Islet precursor cell (in vitro differentiated cells): ENCODE data around the gene UPF1.
"Not testable (repeated sequence)": the region's sequence is repeated elsewhere in the genome, so short reads cannot be mapped to it uniquely, and the experiment has no call there.

Source experiments
- DNase-seq: peaks from one replicate; pipeline ENCODE4 v3.0.0-alpha.2; 2018

The UPF1 gene

GRCh38 chr19:18799389-18799970 is 32.3 kb upstream of the UPF1 start:
- DNase-seq: no peak

DNA sequence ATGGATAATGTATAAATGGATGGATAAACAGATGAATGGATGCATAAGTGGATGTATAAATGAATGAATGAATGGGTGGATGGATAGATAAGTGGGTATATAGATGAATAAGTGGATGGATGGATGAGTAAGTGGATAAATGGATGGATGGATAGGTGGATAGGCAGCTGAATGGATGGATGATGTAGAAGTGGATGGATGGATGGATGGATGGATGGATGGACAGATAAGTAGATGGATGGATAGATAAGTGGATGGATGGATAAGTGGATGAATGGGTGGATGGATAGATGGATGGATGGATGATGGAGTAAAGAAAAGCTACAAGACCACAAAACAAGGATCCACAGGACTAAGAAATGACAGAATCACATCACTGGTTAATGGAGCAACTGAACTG is 31.7 kb upstream of the UPF1 start:
- DNase-seq: no peak

DNA sequence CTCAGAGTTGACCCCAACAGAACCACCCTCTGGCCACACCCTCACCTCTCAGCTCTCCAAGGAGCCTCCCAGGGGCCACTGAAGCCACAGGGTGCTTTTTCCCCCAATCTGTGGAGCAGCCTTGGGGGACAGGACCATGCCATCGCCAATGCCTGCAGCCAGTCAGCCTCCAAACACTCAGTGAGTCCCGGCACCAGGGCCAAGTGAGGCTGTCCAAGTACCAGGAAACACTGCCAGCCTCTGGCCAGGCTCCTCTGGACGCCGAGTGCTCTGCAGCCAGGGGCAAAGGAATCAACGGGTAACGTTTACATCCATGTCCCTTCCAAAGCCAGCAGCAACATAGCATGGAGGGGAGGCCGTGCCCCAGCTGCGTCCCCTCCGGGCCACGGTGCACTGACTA is 31.1 kb upstream of the UPF1 start:
- no peak for DNase-seq

GRCh38 chr19:18802354-18802753 is 29.4 kb upstream of the UPF1 start:
- DNase-seq: no peak

DNA sequence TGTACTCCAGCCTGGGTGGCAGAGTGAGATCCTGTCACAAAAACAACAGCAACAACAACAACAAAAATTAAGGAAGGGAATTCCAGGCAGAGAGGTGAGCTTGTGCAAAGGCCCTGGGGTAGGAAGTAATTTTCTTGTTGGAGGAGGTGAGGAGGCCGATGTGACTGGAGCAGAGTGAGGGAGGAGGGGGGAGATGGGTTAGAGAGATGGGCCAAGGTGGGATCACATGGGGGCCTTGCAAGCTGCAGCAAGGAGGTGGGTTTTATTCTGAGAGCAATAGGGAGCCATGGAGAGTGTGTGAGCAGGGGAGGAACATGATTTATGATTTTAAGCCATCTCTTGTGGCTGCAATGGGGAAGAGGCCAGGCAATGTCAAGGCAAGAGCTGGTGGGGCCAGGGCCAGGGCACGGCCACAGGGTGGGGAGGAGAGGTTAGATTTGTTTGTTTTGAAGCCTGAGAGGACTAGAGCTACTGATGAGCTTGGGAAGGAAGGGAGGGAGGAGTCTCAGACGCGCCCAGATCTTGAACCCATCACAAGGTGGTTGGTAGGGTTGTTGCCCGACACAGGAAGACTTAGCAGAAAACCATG is 28.1 kb upstream of the UPF1 start:
- no peak for DNase-seq

DNA sequence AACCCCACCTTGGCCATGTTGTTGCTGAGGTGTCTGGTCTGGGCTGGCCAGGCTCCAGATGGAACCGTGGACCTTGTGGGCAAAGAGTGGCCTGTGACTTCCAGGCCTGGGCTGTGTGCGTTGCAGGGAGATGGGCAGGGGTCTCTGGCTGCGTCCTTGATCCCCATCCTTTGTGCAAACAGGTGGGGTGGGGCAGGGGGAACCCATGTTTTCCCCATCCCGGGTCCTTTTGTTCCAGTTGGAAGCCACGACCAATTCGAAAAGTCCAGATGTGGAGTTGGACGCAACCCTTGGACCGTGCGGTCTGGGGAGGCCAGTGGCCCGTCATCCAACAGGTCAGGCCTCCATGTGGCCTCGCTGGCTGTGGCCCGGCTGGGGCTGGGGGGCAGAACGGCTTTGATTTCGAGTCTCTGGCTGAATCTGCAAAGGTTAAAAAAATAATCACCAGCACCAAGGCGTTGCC is 27.6 kb upstream of the UPF1 start:
- no peak for DNase-seq

DNA sequence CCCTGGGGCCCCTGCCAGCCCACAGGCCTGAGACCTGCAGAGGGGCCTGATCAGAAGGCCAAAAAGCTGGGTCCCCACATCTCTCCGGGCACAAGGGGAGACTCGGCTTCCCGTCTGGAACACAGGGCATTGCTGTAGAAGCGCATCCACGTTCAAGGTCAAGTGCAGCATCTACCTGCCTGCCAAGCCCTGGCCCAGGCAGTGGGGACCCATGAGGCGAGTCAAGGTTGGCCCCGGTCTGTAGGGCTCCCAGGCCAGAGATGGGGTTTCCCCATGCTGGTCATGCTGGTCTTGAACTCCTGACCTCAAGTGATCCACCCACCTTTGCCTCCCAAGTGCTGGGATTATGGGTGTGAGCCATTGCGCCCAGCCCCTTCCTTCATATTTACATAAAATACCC is 27.1 kb upstream of the UPF1 start:
- DNase-seq: no peak

GRCh38 chr19:18807861-18808331 is 23.9 kb upstream of the UPF1 start:
- no peak for DNase-seq

DNA sequence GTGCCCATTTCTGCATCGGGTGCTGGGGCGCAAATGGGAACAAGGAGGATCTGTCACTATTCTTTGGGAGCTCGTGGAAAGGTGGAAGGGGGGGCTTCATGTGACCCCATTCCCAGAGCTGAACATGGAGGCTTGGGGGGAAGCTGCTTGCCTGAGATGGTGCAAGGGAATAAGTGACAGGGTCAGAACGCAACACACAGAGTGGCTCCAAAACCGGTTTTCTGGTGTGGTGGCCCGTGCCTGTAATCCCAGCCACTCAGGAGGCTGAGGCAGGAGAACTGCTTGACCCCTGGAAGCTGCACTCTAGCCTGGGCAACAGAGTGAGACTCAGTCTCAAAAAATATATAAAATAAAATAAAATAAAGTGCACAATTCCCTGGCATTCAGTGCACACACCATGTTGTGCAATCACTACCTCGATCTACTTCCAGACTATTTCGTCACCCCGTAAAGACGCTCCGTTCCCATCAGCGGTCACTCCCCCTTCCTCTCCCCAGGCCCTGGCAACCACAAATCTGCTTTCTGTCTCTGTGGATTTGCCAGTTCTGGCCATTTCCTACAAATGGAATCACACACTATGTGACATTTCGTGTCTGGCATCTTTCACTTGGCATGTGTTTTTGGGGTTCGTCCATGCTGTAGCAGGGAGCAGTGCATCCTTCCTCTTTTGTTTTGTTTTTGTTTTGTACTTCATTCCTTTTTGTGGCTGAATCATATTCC is 22.4 kb upstream of the UPF1 start:
- no peak for DNase-seq

GRCh38 chr19:18811638-18812037 is 20.1 kb upstream of the UPF1 start:
- not testable (repeated sequence) for DNase-seq

DNA sequence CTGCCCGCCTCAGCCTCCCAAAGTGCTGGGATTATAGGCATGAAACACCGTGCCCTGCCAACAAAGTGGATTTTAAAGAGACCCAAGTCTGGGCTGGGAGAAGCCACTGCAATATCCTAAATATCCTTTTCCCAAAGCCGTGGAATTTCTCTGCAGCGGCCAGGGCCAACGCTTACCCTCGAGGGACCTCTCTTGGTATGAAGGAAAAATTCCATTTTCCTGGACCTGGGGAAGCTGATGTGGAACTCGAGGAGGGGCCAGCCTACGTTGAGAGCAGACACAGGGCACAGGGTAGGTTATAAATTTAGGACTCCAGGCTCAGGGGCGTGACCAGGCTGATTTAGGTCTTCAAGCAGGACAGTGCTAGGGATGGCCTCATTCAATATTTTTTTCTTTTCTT is 17.7 kb upstream of the UPF1 start:
- no peak for DNase-seq

DNA sequence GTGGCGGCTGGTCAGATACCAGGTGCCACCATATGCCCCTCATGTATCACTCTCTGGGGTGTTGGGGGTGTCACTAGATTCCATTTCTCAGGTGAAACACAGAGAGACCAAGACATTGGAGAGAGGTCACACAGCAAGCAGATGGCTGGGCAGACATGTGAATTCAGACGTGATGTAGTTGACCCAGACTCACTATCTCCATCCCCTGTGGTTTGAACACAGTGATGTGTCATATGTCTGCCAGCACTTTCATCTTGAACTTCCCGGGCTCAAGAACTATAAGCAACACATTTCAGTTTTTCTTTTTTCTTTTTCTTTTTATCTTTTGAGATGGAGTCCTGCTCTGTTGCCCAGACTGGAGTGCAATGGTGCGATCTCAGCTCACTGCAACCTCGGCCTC is 16.1 kb upstream of the UPF1 start:
- DNase-seq: no peak

DNA sequence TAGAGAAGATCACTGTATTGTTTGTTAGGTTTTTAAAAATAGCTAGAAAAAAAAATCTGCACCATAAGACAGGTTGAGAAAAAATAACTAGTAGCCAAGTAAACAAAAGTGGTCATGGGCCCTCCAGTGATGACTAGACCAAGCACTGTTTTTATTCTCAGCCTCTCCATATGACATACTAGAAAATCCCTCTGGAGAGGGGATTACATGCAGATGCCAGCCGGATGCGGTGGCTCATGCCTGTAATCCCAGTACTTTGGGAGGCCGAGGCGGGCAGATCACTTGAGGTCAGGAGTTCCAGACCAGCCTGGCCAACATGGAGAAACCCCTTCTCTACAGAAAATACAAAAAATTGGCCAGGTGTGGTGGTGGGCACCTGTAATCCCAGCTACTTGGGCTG is 15.1 kb upstream of the UPF1 start:
- DNase-seq: not testable (repeated sequence)

- DNase-seq: no peak
These were observed 14.2 kb upstream of the UPF1 start for GRCh38 chr19:18817574-18817973.

DNA sequence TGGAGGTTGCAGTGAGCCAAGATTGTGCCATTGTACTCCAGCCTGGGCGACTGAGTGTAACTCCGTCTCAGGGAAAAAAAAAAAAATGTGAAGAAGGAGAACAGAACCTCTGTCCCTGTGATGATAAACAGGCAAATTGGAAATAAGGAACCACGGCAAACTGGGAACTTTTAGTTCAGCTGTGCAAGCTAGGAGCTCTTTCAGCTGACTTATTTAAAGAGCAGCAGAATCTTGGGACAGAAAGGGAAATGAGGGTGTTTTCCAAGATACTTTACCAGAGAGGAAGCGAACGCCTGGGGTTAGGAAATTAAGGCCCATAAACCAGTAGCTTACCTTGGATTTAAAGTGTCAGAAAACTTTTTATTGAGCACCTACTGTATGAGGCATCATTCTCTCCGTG is 3.0 kb upstream of the UPF1 start:
- no peak for DNase-seq

GRCh38 chr19:18830488-18830887 is 1.3 kb upstream of the UPF1 start:
- DNase-seq: no peak

GRCh38 chr19:18832306-18833140 is 764 bp downstream of the UPF1 start:
- DNase-seq: peak; percentile 75

- no peak for DNase-seq
These were observed 1.4 kb downstream of the UPF1 start for GRCh38 chr19:18833141-18833476.

GRCh38 chr19:18833849-18834643 is 2.3 kb downstream of the UPF1 start:
- DNase-seq: no peak

- DNase-seq: no peak
These were observed 2.9 kb downstream of the UPF1 start for GRCh38 chr19:18834644-18834984.

DNA sequence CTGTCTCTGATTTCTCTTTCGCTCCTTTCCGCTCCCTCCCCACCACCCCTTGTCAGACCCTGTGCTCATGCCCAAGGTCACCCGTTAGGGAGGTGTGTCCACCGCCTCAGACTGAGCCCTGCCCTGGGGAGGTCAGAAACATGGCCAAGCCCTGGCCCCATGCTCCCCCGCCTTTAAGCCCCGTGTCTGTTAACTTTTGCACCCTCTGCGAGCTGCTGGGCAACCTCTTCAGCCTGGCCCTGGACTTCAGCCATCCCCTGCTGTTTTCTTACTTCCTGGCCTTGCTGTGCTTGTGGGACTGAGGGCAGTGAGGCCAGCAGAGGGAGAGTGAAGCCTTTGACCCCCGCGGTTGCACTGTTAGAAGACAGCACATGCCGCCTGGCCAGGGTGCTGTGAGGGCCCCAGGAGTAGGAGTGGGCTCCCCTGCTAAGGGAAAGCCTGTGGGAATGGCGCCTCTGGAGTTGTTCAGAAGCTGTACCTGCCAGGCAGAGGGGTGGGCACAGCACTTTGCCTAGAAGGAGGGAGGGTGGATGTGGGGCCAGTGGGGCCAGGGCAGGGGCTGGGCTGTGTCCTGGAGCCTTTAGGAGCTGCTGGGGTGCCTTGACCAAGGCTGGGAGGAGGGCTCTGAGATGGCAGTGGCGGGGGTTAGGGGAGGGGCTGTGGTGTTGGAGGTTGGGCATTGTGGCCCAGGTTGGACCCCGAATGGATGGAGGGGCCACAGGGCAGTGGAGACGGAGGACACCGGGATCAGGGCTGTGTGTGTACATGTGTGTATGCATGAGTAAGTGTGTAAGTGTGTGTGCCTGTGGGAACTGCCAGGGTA is 7.9 kb downstream of the UPF1 start:
- no peak for DNase-seq
